GM19023 (cell line): ENCODE data around the gene TMEM167B.
"Not testable (repeated sequence)": the region's sequence is repeated elsewhere in the genome, so short reads cannot be mapped to it uniquely, and the experiment has no call there.

Experiments
- ATAC-seq: cut with Tn5 transposase; IDR thresholded peaks from one replicate; pipeline ENCODE4 v1.9.1; 2021; ENCODE audit warnings: mild to moderate bottlenecking, moderate library complexity; ENCODE audit not compliant: unreplicated experiment

The TMEM167B gene

DNA sequence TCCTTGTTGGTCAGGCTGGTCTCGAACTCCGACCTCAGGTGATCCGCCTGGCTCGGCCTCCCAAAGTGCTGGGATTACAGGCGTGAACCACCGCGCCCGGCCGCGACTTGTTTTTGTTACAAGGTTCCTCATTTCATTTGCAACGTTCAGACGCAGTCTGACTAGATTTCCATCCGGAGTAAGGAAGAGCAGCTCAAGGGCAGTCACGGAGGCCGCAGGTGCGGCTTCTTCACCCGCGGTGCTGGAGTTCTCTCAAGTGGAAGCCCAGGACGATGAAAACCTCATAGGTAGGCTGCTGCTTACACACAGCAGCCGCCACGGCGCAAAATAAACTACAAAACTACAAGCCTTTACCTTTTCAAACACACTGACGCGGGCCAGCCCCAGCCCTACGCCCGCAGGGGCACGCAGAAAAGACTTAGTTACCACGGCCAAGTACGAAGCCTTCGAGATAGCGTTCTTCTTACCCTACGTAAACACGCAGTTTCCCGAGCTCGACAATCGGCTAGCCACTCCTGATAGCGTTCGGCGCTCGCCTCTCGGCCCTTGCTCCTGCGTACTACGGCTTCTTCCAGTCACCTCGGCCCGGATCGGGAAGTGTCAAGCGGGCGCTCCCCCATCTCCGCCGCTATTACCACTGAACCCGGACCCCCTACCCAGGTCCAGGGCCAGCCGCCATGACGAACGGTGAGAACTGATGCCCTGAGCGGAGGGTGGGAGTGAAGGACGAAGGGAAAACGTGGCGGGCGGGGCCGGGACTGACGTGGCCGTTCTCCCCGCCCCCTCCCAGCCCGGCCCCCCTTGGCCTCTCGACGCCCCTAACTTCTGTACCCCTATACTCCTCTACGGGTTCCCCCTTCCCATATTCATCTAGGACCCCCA lies at the start of gene TMEM167B:
Gene TMEM167B (plus strand): TSS at position 569 of the 882 bp plus-strand sequence. CDS start 109 bp downstream, at position 678.
- ATAC-seq = peak; percentile 91

DNA sequence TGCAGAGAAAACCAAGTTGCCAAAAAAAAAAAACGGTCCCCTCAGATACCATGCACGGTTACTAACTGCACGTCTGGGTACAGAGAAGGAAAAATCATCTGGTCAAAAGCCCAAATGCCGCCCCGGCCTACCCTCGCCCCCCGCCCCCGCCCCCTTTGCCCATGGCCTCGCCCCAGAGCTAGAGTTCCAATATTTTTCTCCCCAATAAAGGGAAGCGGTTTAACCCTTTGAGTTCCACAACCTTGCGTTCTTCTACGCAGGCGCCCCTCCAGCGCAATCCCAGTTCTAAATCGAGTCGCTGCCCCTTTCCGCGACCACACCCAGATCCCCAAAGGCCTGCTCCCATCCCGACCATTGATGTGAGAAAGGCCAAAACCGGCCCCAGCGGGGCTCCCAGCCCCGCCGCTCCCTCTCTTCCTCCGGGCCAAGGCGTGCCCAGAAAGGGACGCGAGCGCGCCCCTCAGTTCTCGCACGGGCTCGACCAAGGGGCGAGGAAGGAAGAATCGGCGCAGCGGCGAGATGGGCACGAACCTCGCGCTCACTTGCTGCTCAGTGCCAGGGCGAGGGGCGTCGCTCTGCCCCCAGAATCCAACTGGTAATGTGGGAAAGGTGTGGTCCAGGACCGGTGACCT lies 49.5 kb upstream of the TMEM167B start:
- ATAC-seq = peak; percentile 27

DNA sequence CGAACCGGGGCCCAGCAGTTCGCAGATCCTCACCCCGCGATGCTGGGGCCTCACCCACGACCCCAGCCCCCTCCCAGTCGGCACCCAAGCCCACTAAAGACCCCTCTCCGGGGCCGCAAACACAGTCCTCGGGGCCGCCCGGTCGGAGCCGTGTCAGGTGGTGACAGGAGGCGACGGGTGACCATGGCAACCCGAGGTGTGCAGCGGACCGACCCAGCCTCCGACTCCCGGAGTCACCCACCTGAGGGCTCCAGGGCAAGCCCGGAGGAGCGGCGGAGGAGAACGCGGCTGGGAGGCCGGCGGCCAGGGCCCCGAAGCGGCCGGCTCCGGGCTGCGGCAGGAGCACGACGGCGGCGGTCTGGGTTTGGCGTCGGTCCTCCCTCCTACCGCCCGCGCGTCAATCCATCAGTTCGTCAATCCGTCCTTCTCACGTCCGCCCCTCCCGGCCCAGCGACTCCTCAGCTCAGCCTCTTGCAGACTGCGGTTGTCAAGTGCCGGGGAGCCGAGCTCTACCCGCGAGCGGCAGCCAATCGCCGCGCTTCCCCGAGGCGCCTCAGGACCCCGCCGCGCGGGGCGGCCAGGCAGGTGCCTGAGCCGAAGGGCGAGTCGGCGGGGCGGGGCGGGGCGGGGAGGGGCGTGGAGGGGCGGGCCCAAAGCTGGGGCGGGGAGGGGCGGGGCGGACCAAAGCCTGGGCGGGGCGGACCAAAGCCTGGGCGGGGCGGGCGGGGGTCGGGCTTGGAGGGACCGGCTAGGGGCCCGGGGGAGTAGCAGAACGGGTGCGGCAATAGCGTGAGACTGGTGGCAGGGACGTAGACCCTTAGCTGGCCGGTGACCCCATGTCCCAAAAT lies 48.7 kb upstream of the TMEM167B start, which contains the start of gene WDR47:
Gene WDR47 (minus strand): TSS at position 482 of the 848 bp plus-strand sequence. CDS start 18,590 bp downstream, outside the sequence.
- ATAC-seq = peak; percentile 93

DNA sequence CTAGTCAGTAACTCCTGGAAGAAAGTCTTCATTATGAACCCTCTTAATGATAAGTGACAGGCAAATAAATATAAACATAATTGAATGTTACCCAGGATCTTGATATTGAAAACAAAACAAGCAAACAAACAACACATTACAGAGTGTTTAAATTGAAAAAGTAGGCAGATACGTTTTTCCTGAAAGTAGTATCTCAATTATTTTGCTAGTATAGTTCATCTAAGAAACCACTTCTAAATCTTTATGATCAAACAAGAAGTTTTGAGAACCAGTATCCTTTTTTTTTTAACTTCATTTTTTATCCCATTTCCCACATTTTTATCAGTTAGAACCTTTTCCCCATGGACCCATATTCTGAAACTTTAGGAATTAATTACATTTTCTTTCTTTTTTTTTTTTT lies 45.0 kb upstream of the TMEM167B start:
- no peak for ATAC-seq

DNA sequence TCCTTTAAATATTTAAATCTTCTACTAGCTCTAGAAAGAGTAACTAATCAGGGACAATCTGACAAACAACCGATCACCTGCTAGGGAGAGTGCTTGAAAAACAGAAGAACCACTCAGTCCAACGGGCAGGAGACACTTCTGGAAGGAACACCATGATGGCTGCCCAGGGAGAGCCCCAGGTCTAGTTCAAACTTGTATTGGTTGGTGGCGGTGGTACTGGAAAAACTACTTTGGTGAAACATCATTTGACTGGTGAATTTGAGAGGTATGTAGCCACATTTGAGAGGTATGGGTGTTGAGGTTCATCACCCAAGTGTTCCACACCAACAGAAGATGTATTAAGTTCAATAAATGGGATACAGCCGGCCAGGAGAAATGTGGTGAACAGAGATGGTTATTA lies 43.9 kb upstream of the TMEM167B start:
- ATAC-seq = no peak

DNA sequence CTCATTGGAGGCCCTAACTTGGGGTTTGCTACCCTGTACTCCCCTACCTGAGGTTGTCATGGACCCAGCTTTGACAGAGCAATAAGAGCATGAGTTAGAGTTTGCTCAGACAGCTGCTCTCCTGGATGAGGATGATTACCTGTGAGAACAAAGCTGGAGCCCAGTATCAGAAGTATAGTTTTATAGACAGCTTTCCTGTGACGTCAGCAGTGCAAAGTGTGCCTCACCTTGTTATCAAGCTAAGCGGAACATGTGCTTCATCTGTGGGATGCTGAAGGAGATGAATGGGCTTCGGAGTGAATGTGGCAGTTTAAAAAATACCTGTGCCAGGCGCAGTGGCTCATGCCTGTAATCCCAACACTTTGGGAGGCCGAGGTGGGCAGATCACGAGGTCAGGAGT lies 43.2 kb upstream of the TMEM167B start:
- no peak for ATAC-seq

DNA sequence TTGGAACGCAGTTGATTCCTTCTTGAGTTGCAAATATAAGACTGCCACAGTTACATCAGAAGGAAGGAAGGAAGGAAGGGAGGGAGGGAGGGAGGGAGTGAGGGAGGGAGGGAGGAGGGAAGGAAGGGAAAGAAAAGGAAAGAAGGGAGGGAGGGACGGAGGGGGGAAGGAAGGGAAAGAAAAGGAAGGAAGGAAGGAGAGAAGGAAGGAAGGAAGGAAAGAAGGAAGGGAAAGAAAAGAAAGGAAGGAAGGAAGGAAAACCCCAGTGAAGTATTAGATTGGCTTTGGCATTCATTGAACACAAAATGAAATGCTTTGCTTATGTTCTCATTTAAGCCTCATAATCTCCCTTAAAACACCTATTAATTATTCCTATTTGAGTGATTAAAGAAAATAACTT lies 42.2 kb upstream of the TMEM167B start:
- no peak for ATAC-seq

DNA sequence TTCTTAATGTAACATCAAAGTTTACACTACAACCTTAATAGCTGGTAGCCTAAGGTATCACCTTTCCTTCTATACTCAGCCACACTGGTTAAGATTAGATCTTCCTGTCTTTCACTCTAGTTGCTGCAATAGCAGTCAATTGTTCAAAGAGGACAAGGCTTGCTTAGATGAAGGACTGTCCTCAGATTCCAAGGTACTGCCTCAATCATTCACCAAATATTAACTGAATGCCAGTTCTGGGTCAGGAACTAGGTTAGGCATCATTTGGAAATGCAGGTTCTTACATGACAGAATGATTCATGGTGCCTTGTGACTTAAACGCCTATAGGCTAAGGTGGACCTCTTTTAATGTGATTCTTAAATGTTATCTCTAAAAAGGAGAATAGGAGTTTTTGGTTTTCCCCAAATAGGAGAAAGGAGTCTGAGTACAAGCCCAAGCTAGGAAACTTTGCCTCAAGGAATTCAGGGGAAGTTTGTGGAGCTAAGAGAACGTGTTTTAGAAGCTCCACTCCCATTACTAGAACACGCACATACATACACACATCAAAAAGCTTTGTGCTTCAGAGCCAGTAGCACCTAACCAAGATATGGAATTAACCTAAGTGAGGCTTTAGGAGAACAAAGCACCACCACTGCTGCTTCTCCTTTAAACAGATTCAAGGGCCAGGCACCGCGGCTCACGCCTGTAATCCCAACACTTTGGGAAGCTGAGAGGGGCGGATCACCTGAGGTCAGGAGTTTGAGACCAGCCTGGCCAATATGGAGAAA lies 40.2 kb upstream of the TMEM167B start:
- no peak for ATAC-seq

DNA sequence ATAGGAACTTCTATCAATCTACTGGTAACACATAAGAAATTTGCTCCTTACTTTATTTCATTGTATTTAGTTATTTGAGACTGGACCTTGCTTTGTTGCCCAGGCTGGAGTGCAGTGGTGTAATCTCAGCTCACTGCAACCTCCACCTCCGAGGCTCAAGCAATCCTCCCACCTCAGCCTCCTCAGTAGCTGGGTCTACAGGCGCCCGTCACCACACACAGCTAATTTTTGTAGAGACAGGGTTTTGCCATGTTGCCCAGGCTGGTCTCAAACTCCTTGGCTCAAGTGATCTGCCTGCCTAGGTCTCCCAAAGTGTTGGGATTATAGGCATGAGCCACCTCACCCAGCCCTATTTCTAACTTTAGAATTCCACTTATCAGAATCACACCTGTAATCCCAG lies 38.4 kb upstream of the TMEM167B start:
- ATAC-seq = not testable (repeated sequence)

DNA sequence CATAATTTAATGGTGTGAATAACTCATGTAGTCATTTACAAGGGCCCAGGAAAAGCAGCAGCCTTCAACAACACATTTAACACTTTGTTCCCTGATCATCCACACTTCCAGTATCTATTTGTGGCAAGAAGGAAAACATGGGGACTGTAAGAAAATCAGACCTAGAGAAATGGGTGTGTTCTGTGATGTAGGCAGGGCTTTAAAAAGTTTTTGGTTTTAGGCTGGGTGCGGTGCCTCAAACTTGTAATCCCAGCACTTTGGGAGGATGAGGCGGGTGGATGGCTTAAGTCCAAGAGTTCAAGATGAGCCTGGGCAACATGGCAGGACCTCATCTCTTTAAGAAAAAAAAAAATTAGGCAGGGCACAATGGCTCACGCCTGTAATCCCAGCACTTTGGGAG lies 34.5 kb upstream of the TMEM167B start:
- no peak for ATAC-seq

DNA sequence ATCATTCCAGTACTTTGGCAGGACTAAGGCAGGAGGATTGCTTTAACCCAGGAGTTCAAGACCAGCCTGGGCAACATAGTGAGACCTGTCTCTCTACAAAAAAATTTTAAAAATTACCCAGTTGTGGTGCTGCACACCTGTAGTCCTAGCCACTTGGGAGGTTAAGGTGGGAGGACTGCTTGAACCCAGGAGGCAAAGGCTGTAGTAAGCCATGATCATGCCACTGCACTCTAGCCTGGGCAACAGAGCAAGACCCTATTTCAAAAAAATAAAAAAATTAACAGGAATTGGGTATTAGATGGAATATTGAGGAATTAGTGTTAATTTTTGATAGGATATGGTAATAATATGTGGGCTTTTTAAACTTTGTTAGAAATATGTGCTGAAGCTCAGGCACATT lies 31.5 kb upstream of the TMEM167B start:
- ATAC-seq = no peak

DNA sequence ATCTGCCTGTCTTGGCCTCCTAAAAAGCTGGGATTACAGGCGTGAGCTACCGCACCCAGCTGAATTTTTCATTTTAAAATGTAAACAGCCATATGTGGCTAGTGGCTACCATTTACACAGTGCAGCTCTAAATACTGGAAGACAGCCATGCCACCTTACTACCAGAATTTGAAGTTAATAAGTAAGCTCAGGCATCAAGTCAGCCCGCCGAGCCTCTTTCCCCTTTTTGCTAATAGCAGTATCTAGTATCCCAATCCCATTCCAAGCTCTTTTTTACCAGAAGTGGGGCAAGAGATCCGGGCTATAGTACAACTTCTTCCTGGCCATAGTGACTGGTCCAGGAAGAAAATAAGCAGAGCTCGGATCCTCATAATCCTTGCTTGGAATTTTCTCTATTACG lies 29.9 kb upstream of the TMEM167B start:
- ATAC-seq = no peak

DNA sequence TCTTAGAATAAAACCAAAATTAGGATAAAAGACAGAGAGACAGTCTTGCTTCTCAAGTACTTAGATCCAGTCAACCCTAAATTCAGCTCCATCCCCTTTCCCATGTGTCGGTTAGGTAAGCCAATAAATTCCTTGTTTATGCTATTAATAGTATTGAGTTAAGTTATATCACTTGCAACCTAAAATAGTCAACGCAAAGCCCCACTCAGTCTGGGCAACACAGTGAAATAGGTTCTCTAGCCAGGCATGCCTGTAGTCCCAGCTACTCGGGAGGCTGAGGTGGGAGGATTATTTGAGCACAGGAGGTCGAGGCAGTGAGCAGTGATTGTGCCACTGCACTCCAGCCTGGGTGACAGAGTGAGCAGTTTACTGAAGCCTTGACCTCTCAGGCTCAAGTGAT lies 29.4 kb upstream of the TMEM167B start:
- ATAC-seq = no peak

DNA sequence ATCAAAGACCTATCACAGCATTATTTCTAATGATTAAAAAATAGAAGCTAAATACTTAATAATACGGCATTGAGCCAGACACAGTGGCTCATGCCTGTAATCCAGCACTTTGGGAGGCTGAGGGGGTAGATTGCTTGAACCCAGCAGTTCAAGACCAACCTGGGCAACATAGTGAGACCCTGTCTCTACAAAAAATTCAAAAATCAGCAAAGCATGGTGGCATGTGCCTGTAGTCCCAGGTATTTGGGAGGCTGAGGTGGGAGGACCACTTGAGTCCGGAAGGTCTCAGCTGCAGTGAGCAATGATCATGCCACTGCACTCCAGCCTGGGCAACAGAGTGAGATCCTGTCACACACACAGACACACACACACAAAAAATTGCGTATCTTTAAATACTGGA lies 25.4 kb upstream of the TMEM167B start:
- no peak for ATAC-seq

DNA sequence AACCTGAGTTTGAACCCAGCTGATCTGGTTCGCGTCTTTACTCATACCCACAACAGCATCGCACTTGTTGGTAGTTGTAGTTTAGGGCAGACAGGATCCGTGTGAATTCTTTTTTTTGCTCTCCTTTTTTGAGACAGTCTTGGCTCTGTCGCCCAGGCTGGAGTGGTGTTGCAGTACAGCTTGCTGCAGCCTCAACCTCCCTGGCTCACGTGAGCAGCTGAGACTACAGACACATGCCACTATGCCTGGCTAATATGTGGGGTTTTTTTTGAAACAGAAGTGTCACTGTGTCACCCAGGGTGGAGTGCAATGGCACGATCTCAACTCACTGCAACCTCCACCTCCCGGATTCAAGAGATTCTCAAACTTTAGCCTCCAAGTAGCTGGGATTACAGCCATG lies 22.7 kb upstream of the TMEM167B start:
- ATAC-seq = no peak

DNA sequence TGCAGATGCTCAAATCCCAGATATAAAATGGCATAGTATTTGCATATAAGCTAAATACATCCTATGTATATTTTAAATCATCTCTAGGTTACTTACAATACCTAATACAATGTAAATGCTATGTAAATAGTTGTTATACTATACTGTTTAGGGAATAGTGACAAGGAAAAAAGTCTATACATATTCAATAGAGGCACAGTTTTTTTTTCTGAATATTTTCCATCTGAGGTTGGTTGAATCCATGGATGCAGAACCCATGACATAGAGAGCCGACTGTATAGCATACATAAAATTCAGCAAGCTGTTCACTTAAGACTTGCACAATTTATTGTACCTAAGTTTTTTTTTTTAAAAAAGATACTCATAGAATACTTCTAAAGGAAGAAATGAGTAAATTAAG lies 21.3 kb upstream of the TMEM167B start:
- ATAC-seq = no peak

DNA sequence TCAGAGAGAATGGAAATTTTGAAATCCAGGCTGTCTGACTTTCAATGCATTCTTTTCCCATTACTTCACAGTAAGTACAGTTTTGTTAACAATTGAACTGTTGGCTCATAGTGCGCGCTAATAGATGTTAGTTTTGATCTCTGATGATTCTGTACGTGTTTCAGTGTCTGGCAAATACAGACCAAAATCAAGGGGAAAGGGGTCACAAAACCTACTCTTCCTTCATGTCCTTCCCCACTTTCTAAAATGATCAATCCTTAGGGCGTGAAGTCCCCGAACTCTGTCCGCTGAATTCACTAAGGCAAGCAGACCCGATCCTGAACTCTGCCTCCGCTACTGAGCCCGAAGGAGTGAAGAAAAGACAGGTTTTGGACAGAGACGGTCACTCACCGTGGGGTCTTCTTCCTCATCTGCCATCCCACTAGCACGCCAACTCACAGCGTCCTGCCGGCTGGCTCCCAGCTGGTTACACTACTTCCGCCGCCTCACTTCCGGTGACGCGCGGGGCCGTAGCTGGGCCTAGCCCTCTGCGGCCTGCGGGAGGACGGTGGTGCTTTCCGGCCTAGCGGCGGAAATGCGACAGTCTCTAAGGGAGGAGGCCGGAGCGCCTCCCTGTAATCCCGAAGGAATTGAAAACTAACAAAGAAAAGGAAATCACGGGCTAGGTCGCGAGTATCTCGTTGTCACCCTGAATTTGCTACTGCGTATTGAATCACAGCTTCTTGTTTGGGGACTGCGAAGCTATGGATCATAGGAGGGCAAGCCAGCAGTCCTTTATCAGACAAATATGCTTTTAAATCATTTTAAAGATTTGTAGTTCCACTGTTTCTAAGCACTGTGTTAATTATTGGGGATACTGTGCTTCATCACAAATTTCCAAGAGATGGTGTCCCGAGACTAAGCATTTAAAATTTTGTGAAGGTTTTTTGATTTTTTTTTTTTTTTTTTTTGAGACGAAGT lies 14.8 kb upstream of the TMEM167B start, which contains the start of gene TAF13:
Gene TAF13 (minus strand): TSS at position 473 of the 960 bp plus-strand sequence. CDS start 56 bp downstream, at position 417.
- peak; percentile 100 for ATAC-seq

DNA sequence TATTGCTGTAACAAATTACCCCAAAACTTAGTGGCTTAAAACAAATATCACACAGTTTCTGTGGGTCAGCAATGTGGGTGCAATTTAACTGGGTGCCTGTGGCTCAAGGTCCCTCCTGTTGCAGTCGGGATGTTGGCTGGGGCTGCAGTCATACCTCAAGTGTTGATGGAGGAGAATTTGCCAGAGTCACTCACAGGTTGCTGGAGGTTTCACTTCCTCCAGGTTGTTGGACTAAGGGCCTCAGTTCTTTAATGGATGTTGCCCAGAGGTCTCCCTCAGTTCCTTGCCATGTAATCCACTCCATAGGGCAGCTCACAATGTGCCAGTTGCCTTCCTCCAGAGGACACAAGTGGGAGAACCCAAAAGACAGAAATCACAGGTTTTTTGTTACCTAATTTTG lies 12.2 kb upstream of the TMEM167B start:
- ATAC-seq = no peak

DNA sequence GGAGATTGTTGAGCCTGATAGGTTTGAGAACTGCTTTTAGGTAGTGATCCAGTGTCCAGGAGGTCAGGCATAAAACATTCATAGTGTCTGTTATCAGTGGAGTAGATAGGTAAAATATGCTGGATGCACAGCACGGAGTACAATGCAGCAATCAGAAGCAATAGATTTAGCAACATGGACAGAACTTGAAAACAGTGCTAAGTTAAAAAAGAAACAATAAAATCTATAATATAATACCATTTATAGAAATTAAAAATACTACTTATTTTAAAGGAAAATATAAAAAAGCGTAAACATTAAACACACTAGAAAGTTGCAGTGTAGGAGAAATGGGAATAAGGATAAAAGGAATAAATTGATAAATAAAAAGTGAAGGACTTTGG lies 11.3 kb upstream of the TMEM167B start:
- no peak for ATAC-seq
